EL (cell line): Measurements from ENCODE around the gene REN.

Source experiments
- DNase-seq: peaks from one replicate; pipeline ENCODE4 v3.0.0-alpha.2; 2016

The REN gene

GRCh38 chr1:204105131-204105515 lies 61.0 kb downstream of the REN start:
- DNase-seq = no peak
